GM18526 (cell line): ENCODE results near the gene PSMD2.

ENCODE experiments used
- POLR2A ChIP-seq: IDR thresholded peaks from 3 replicates; pipeline ENCODE4 v1.6.1; 2011; ENCODE audit not compliant: insufficient read length; ENCODE audit errors: extremely low read depth

Gene PSMD2

GRCh38 chr3:184305577-184305976, 6.5 kb downstream of the PSMD2 start:
- no peak for TF ChIP-seq POLR2A

GRCh38 chr3:184306341-184306972, 7.4 kb downstream of the PSMD2 start:
- TF ChIP-seq POLR2A = no peak

- TF ChIP-seq POLR2A = no peak
Measured at GRCh38 chr3:184307915-184308314, 8.9 kb downstream of the PSMD2 start.

- no peak for TF ChIP-seq POLR2A
Measured at GRCh38 chr3:184308744-184309143, 9.7 kb downstream of the PSMD2 start.

GRCh38 chr3:184311633-184312032, 12.6 kb downstream of the PSMD2 start:
- TF ChIP-seq POLR2A = no peak

- TF ChIP-seq POLR2A = peak; percentile 78
Measured at GRCh38 chr3:184314363-184314699, 15.3 kb downstream of the PSMD2 start, which contains the start of gene EIF4G1. Gene EIF4G1 (plus strand): TSS chr3:184314606. CDS start chr3:184315797, 1,191 bp downstream.

- TF ChIP-seq POLR2A = peak; percentile 31
Measured at GRCh38 chr3:184314700-184315542, 15.9 kb downstream of the PSMD2 start.

GRCh38 chr3:184315543-184315867, 16.5 kb downstream of the PSMD2 start:
- no peak for TF ChIP-seq POLR2A

GRCh38 chr3:184315871-184316661, 17.0 kb downstream of the PSMD2 start:
- no peak for TF ChIP-seq POLR2A

GRCh38 chr3:184316792-184317191, 17.8 kb downstream of the PSMD2 start:
- TF ChIP-seq POLR2A = no peak

GRCh38 chr3:184317201-184317600, 18.2 kb downstream of the PSMD2 start:
- TF ChIP-seq POLR2A = no peak

- no peak for TF ChIP-seq POLR2A
Measured at GRCh38 chr3:184320104-184320445, 21.0 kb downstream of the PSMD2 start.

- no peak for TF ChIP-seq POLR2A
Measured at GRCh38 chr3:184321666-184322065, 22.6 kb downstream of the PSMD2 start.

- TF ChIP-seq POLR2A = no peak
Measured at GRCh38 chr3:184322731-184323487, 23.9 kb downstream of the PSMD2 start.

GRCh38 chr3:184323696-184324095, 24.7 kb downstream of the PSMD2 start:
- TF ChIP-seq POLR2A = no peak
